NCI-H1092 treated with DMSO at 0.1 percent for 48 hours (cell line): ENCODE data around the gene STAT5A.
"Not testable (repeated sequence)": the region's sequence is repeated elsewhere in the genome, so short reads cannot be mapped to it uniquely, and the experiment has no call there.

Experiments used
- DNase-seq: peaks from one replicate; lab custom pipeline; 2025; lab: John Stamatoyannopoulos, UW

The STAT5A gene

GRCh38 chr17:42308446-42308845 lies 20.1 kb downstream of the STAT5A start:
- DNase-seq, result no peak

GRCh38 chr17:42309142-42309541 lies 20.8 kb downstream of the STAT5A start:
- no peak for DNase-seq

GRCh38 chr17:42309986-42310786 lies 21.9 kb downstream of the STAT5A start:
- no peak for DNase-seq

- no peak for DNase-seq
These were observed 22.5 kb downstream of the STAT5A start for GRCh38 chr17:42310787-42311215.

GRCh38 chr17:42311240-42312034 lies 23.1 kb downstream of the STAT5A start:
- no peak for DNase-seq

GRCh38 chr17:42312035-42312284 lies 23.7 kb downstream of the STAT5A start:
- no peak for DNase-seq

- peak; percentile 78 for DNase-seq
These were observed 24.2 kb downstream of the STAT5A start for GRCh38 chr17:42312285-42313130.

- no peak for DNase-seq
These were observed 25.1 kb downstream of the STAT5A start for GRCh38 chr17:42313389-42313772.

GRCh38 chr17:42313773-42314566 lies 25.7 kb downstream of the STAT5A start:
- no peak for DNase-seq

GRCh38 chr17:42315402-42316156 lies 27.3 kb downstream of the STAT5A start:
- no peak for DNase-seq

- no peak for DNase-seq
These were observed 28.5 kb downstream of the STAT5A start for GRCh38 chr17:42316755-42317154.

GRCh38 chr17:42317266-42317845 lies 29.1 kb downstream of the STAT5A start:
- no peak for DNase-seq

GRCh38 chr17:42317967-42318366 lies 29.7 kb downstream of the STAT5A start:
- DNase-seq, result not testable (repeated sequence)

- no peak for DNase-seq
These were observed 33.3 kb downstream of the STAT5A start for GRCh38 chr17:42321555-42321954.

- peak; percentile 84 for DNase-seq
These were observed 34.3 kb downstream of the STAT5A start for GRCh38 chr17:42322382-42323267.

- no peak for DNase-seq
These were observed 35.0 kb downstream of the STAT5A start for GRCh38 chr17:42323268-42323773.

GRCh38 chr17:42325026-42325425 lies 36.7 kb downstream of the STAT5A start:
- DNase-seq, result no peak

GRCh38 chr17:42329025-42329976 lies 41.0 kb downstream of the STAT5A start:
- DNase-seq, result no peak
